T-cell (primary cell): ENCODE data around the gene JMJD6. TPM values are rescaled to one million over a fixed set of nuclear protein-coding genes. Genes with fewer than 3 reads are reported as not detected.

Experiments
- ATAC-seq, 4 experiments: fragments of 200-7000 bp in 3 of 4; fragments of 150-1000 bp in 1 of 4; cut with Tn5 transposase; replicated peaks in 1 of 4; 1 replicate in 3 of 4; 2 replicates in 1 of 4; pipeline ENCODE4 v1.10.0; 2021; ENCODE audit warnings: moderate library complexity in 3 of 4, mild to moderate bottlenecking in 2 of 4, moderate number of reproducible peaks in 1 of 4
- CTCF ChIA-PET, 2 donors: fragments of 300-600 bp; sonication (Branson Sonifier 250); formaldehyde crosslinking; loops; one replicate each; lab custom pipeline; 2022; ENCODE audit warnings: antibody characterized with exemption in 2 of 2; lab: Charles Lee
- POLR2A ChIA-PET, 2 donors: fragments of 300-600 bp; sonication (Branson Sonifier 250); formaldehyde crosslinking; loops; one replicate each; lab custom pipeline; 2022; ENCODE audit warnings: antibody characterized with exemption in 2 of 2; lab: Charles Lee
- DNase-seq, 35 experiments: peaks; one replicate each; pipeline versions ENCODE4 v3.0.0 to v3.0.0-alpha.2; 2013 to 2023
- H3K27ac ChIP-seq: one replicate; pipeline ENCODE4 v1.5.1; 2013; ENCODE audit warnings: low read length
- H3K27me3 ChIP-seq, 2 experiments: replicated peaks in 1 of 2; 1 replicate in 1 of 2; 2 replicates in 1 of 2; pipeline versions ENCODE4 v1.6.1 to v1.7.0; 2013; ENCODE audit warnings: low read length in 1 of 2, mixed read lengths in 1 of 2; ENCODE audit not compliant: control insufficient read depth in 2 of 2, insufficient read depth in 2 of 2; ENCODE audit errors: extremely low read depth in 1 of 2
- H3K36me3 ChIP-seq, 2 donors: 1 replicate in 1 of 2; 2 replicates in 1 of 2; pipeline versions ENCODE4 v1.6.1 to v1.7.0; 2013; ENCODE audit warnings: low read length in 1 of 2; ENCODE audit not compliant: control insufficient read depth in 2 of 2, insufficient read depth in 1 of 2; ENCODE audit errors: extremely low read depth in 1 of 2
- H3K4me1 ChIP-seq, 2 experiments: 1 replicate in 1 of 2; 2 replicates in 1 of 2; pipeline versions ENCODE4 v1.6.1 to v1.7.0; 2013; ENCODE audit warnings: low read length in 2 of 2, mixed read lengths in 1 of 2; ENCODE audit not compliant: insufficient read depth in 2 of 2, control insufficient read depth in 1 of 2; ENCODE audit errors: extremely low read depth in 1 of 2
- H3K4me3 ChIP-seq, 2 donors: 1 replicate in 1 of 2; 2 replicates in 1 of 2; pipeline versions ENCODE4 v1.5.1 to v1.7.0; 2013; ENCODE audit warnings: mild to moderate bottlenecking in 2 of 2, low read length in 1 of 2, moderate library complexity in 1 of 2; ENCODE audit not compliant: control insufficient read depth in 1 of 2; ENCODE audit errors: extremely low read depth in 1 of 2
- H3K9me3 ChIP-seq: 2 replicates; pipeline ENCODE4 v1.7.0; 2013
- H3K27ac Mint-ChIP-seq, 2 donors: one replicate each; pipeline ENCODE4 v1.8.0; 2020 to 2021; ENCODE audit warnings: mild to moderate bottlenecking in 2 of 2, mixed read lengths in 2 of 2
- H3K27me3 Mint-ChIP-seq, 2 donors: one replicate each; pipeline ENCODE4 v1.8.0; 2021 to 2022; ENCODE audit warnings: mixed read lengths in 2 of 2
- H3K36me3 Mint-ChIP-seq: one replicate; pipeline ENCODE4 v1.8.0; 2021; ENCODE audit warnings: mixed read lengths
- H3K4me1 Mint-ChIP-seq, 3 donors: one replicate each; pipeline ENCODE4 v1.8.0; 2020 to 2022; ENCODE audit warnings: mixed read lengths in 3 of 3, mild to moderate bottlenecking in 1 of 3
- H3K4me3 Mint-ChIP-seq, 3 donors: one replicate each; pipeline ENCODE4 v1.8.0; 2020 to 2022; ENCODE audit warnings: mild to moderate bottlenecking in 3 of 3, mixed read lengths in 3 of 3, moderate library complexity in 3 of 3
- H3K9me3 Mint-ChIP-seq, 3 donors: one replicate each; pipeline ENCODE4 v1.8.0; 2020 to 2022; ENCODE audit warnings: mixed read lengths in 3 of 3
- WGBS: methylation state at CpG from one replicate; pipeline ENCODE4 v1.1.5; 2013; ENCODE audit warnings: missing lambda C conversion rate; ENCODE audit not compliant: insufficient coverage; 5-methylcytosine and 5-hydroxymethylcytosine counted together
- total RNA-seq, 35 experiments: library from RNA in 6 of 35; stranded (reverse) in 6 of 35; fragments of 120-200 nt in 1 of 35; gene quantifications; one replicate each; pipeline versions ENCODE4 v1.2.1 to v1.2.4 and lab custom pipeline; 2013 to 2026

JMJD6 gene
- total RNA-seq, 5 donors from 2014 or later (not counting 1 experiment from before 2014, with no cell fraction given) = 48.7 to 155 (median 56.6) TPM

DNA sequence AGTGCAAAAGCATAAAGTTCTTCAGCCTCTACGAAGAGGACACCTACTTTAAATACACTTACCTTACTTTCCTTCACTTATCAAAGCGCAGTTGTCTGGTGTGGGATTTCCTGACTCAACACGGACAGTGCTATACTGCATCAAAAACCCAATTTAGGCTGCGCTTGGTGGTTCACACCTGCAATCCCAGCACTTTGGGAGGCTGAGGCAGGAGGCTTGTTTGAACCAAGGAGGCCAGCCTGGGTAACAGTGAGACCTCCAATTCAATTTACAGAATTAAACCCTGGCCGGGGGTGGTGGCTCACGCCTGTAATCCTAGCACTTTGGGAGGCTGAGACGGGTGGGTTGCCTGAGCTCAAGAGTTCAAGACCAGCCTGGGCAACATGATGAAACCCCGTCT is 4.1 kb downstream of the JMJD6 start:
- H3K4me1 Mint-ChIP-seq = peaks cover 31 to 48% (median 41%) of the 10 kb centered on the region in 3 donors
- DNase-seq (no peak), ATAC-seq (no peak)
- no peaks in the 10 kb centered on the region for H3K9me3 Mint-ChIP-seq
- CTCF ChIA-PET = interaction anchor here in 1 of 2 donors (0.6 kb wide), 1 partner anchor 491 kb away, joined by 3 read pairs; no protein-coding TSS in a partner anchor
- Histone ChIP-seq H3K27me3 (no peaks in the 10 kb centered on the region), H3K4me1 (peaks cover 4 to 34% of the 10 kb centered on the region in 2 experiments), H3K9me3 (no peaks in the 10 kb centered on the region), H3K36me3 (peaks cover 13 to 69% of the 10 kb centered on the region in 2 donors), H3K4me3 (no peak overlapping the region), H3K27ac (no peak overlapping the region)
- no peak overlapping the region for H3K27ac Mint-ChIP-seq
- 100% methylated on average over 3 of the region's 8 CpGs for WGBS
- no peak overlapping the region for H3K4me3 Mint-ChIP-seq
- peaks cover 52% of the 10 kb centered on the region for H3K36me3 Mint-ChIP-seq
- POLR2A ChIA-PET = interaction anchor here in 1 of 2 donors (0.7 kb wide), 1 partner anchor 16 kb away, joined by 9 read pairs; the partner anchor contains the start of gene MFSD11
- H3K27me3 Mint-ChIP-seq = no peaks in the 10 kb centered on the region

- H3K4me1 Mint-ChIP-seq = peaks cover 33 to 53% (median 48%) of the 10 kb centered on the region in 3 donors
- Histone ChIP-seq H3K27ac (no peak overlapping the region), H3K27me3 (no peaks in the 10 kb centered on the region), H3K4me1 (peaks cover 3 to 38% of the 10 kb centered on the region in 2 experiments), H3K9me3 (no peaks in the 10 kb centered on the region), H3K36me3 (peaks cover 13 to 77% of the 10 kb centered on the region in 2 donors), H3K4me3 (no peak overlapping the region)
- no peaks in the 10 kb centered on the region for H3K27me3 Mint-ChIP-seq
- CTCF ChIA-PET = no interaction called here
- H3K4me3 Mint-ChIP-seq = no peak overlapping the region
- POLR2A ChIA-PET = interaction anchor here in 1 of 2 donors (0.6 kb wide), 1 partner anchor 10 kb away, joined by 4 read pairs; no protein-coding TSS in a partner anchor
- H3K27ac Mint-ChIP-seq = peak overlapping the region in 1 of 2 donors; percentile 2
- WGBS = 95% methylated on average over 4 of the region's 10 CpGs
- no peaks in the 10 kb centered on the region for H3K9me3 Mint-ChIP-seq
- H3K36me3 Mint-ChIP-seq = peaks cover 56% of the 10 kb centered on the region
- no peak for DNase-seq
- ATAC-seq = no peak
Observed at GRCh38 chr17:76721463-76721862, 4.9 kb downstream of the JMJD6 start.

DNA sequence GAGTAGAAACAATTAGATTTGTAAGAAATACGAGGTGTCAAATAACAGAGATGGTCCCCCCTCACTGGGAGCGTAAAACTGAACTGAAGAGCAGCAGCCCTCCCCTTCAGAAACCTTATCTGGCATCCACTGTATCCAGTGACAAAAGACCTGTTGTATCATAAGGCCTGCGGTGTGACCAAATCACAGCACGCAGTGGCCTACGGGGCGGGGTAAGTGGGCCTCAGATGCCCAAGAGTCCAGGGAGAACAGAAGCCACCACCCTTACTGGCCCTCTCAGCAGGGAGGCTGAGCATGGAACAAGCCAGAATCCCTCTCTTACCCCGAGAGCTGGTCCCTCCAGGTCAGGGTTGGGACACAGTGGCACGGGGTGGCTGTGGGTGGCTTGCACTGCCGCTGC is 5.5 kb downstream of the JMJD6 start:
- no peaks in the 10 kb centered on the region for H3K9me3 Mint-ChIP-seq
- DNase-seq = no peak
- CTCF ChIA-PET = no interaction called here
- H3K27ac Mint-ChIP-seq = peak overlapping the region in 1 of 2 donors; percentile 34
- H3K4me3 ChIP-seq = no peak overlapping the region
- no peak overlapping the region for H3K27ac ChIP-seq
- 100% methylated on average over 2 of the region's 9 CpGs for WGBS
- no peaks in the 10 kb centered on the region for H3K27me3 ChIP-seq
- H3K4me3 Mint-ChIP-seq = no peak overlapping the region
- H3K27me3 Mint-ChIP-seq = no peaks in the 10 kb centered on the region
- peaks cover 4 to 43% of the 10 kb centered on the region in 2 experiments for H3K4me1 ChIP-seq
- no peaks in the 10 kb centered on the region for H3K9me3 ChIP-seq
- peaks cover 14 to 83% of the 10 kb centered on the region in 2 donors for H3K36me3 ChIP-seq
- no peak for ATAC-seq
- H3K4me1 Mint-ChIP-seq = peaks cover 38 to 56% (median 54%) of the 10 kb centered on the region in 3 donors
- POLR2A ChIA-PET = interaction anchor here in 1 of 2 donors (0.6 kb wide), 1 partner anchor 11 kb away, joined by 4 read pairs; no protein-coding TSS in a partner anchor
- H3K36me3 Mint-ChIP-seq = peaks cover 61% of the 10 kb centered on the region

DNA sequence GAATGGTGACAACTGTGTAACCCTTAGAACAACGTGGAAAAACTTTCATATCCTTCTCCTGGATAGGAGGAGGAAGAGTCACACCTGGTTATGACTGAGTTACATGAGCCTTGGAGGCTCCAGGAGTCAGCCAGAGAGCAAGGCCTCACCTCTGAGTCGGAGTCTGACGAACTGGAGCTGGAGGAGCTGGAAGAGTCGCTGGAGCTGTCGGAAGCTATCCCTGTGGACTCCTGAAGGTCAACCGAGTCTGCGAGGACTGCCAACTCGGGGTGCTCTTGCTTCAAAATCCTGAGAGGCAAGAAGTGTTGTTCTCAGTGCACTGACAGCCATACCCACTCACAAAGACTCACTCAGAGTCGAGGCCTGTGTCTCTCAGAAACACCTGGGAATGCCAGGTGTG is 6.2 kb downstream of the JMJD6 start:
- Mint-ChIP-seq H3K27ac (no peak overlapping the region), H3K9me3 (no peaks in the 10 kb centered on the region), H3K36me3 (peaks cover 60% of the 10 kb centered on the region), H3K27me3 (no peaks in the 10 kb centered on the region), H3K4me3 (no peak overlapping the region), H3K4me1 (peaks cover 38 to 57% (median 55%) of the 10 kb centered on the region in 3 donors)
- 96% methylated on average over 8 of the region's 9 CpGs for WGBS
- Histone ChIP-seq H3K27me3 (no peaks in the 10 kb centered on the region), H3K36me3 (peaks cover 15 to 89% of the 10 kb centered on the region in 2 donors), H3K9me3 (no peaks in the 10 kb centered on the region), H3K4me1 (peaks cover 6 to 44% of the 10 kb centered on the region in 2 experiments), H3K27ac (no peak overlapping the region), H3K4me3 (no peak overlapping the region)
- ATAC-seq = no peak
- CTCF ChIA-PET = no interaction called here
- no peak for DNase-seq
- POLR2A ChIA-PET = interaction anchor here (0.5 to 1.5 kb wide), 3 partner anchors 7 to 220 kb away, joined by 3 to 5 read pairs (median 4); no protein-coding TSS in a partner anchor

DNA sequence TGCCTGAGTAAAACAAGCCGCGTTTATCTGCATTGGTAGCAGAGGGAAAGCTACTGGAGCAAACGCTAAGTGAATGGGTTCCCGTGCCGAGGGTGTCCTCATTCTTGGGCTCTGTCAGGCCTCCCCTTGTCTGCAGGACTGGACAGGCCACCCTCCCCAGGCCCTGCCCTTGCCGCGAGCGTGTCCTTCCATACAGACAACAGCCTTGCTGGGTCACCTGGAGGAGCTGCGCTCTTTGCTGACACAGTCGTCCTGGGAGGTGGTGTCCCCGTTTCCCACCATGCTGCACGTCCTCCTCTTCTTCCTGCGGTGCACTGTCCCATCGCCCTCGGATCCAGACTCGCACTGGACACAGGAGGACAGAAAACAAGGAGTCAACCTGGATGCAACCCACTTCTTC is 7.9 kb downstream of the JMJD6 start:
- no peak for ATAC-seq
- H3K9me3 Mint-ChIP-seq = no peaks in the 10 kb centered on the region
- peaks cover 41 to 57% (median 54%) of the 10 kb centered on the region in 3 donors for H3K4me1 Mint-ChIP-seq
- H3K4me3 Mint-ChIP-seq = no peak overlapping the region
- no peaks in the 10 kb centered on the region for H3K27me3 Mint-ChIP-seq
- ChIA-PET POLR2A (interaction anchor here (0.6 to 1.5 kb wide), 2 partner anchors 9 to 284 kb away, joined by 5 read pairs; no protein-coding TSS in a partner anchor), CTCF (no interaction called here)
- no peaks in the 10 kb centered on the region for H3K27me3 ChIP-seq
- peaks cover 15 to 88% of the 10 kb centered on the region in 2 donors for H3K36me3 ChIP-seq
- DNase-seq = no peak
- H3K36me3 Mint-ChIP-seq = peaks cover 67% of the 10 kb centered on the region
- H3K27ac ChIP-seq = no peak overlapping the region
- WGBS = 99% methylated on average over 11 of the region's 16 CpGs
- H3K27ac Mint-ChIP-seq = no peak overlapping the region
- no peak overlapping the region for H3K4me3 ChIP-seq
- H3K9me3 ChIP-seq = no peaks in the 10 kb centered on the region
- H3K4me1 ChIP-seq = peaks cover 9 to 42% of the 10 kb centered on the region in 2 experiments

GRCh38 chr17:76716839-76717215 is 9.6 kb downstream of the JMJD6 start:
- peaks cover 43 to 52% (median 46%) of the 10 kb centered on the region in 3 donors for H3K4me1 Mint-ChIP-seq
- no peaks in the 10 kb centered on the region for H3K27me3 ChIP-seq
- no peaks in the 10 kb centered on the region for H3K27me3 Mint-ChIP-seq
- DNase-seq = no peak
- no peak overlapping the region for H3K4me3 Mint-ChIP-seq
- H3K27ac ChIP-seq = peak overlapping the region; percentile 91
- no peaks in the 10 kb centered on the region for H3K9me3 ChIP-seq
- CTCF ChIA-PET = interaction anchor here (0.5 to 2.1 kb wide), 6 partner anchors 8 to 159 kb away, joined by 3 to 9 read pairs (median 4); partner anchors contain the start of genes JMJD6 (in 1 of the 2) and METTL23 (in 1 of the 2)
- no peak overlapping the region for H3K4me3 ChIP-seq
- H3K27ac Mint-ChIP-seq = peak overlapping the region in 1 of 2 donors; percentile 94
- H3K4me1 ChIP-seq = peaks cover 11 to 42% of the 10 kb centered on the region in 2 experiments
- POLR2A ChIA-PET = interaction anchor here in 1 of 2 donors (1.2 to 1.9 kb wide), 2 partner anchors 9 to 11 kb away, joined by 9 to 25 read pairs; partner anchors contain the start of genes JMJD6 and METTL23
- no peak for ATAC-seq
- peaks cover 11 to 82% of the 10 kb centered on the region in 2 donors for H3K36me3 ChIP-seq
- 100% methylated on average over 2 of the region's 6 CpGs for WGBS
- no peaks in the 10 kb centered on the region for H3K9me3 Mint-ChIP-seq
- H3K36me3 Mint-ChIP-seq = peaks cover 53% of the 10 kb centered on the region
